Esophagus squamous epithelium (tissue), 4 donors: ENCODE data around the gene GNPTAB.

ENCODE experiments used
- CTCF ChIP-seq, 6 experiments: fragments of 450-650 bp in 4 of 6; fragments of 200-600 bp in 2 of 6; sonication (generic) in 2 of 6; IDR thresholded peaks; one replicate each; pipeline ENCODE4 v1.5.1; 2016 to 2019; ENCODE audit warnings: antibody characterized with exemption in 6 of 6, mild to moderate bottlenecking in 4 of 6, moderate library complexity in 4 of 6
- POLR2A ChIP-seq, 4 donors: fragments of 450-650 bp; IDR thresholded peaks; one replicate each; pipeline ENCODE4 v1.6.1; 2017; ENCODE audit warnings: antibody characterized with exemption in 4 of 4, mild to moderate bottlenecking in 4 of 4, moderate library complexity in 3 of 4

- TF ChIP-seq CTCF (IDR thresholded peaks at IDR 0.05) (no peak), POLR2A (IDR thresholded peaks at IDR 0.05) (no peak)
These were observed 24.0 kb upstream of the GNPTAB start for GRCh38 chr12:101854747-101855146.
